Ureter (tissue), 1 donor: ENCODE data around the gene INPP4A. TPM values are rescaled to one million over a fixed set of nuclear protein-coding genes. Genes with fewer than 3 reads are reported as not detected.
"Not testable (repeated sequence)": the region's sequence is repeated elsewhere in the genome, so short reads cannot be mapped to it uniquely, and the experiment has no call there.

Experiments
- DNase-seq: peaks from one replicate; pipeline ENCODE4 v3.0.0-alpha.2; 2020; ENCODE audit warnings: low spot score
- total RNA-seq: library from RNA; stranded (reverse); gene quantifications from one replicate; pipeline ENCODE4 v1.2.4, GENCODE V29; 2023
- donor health status: DM: yes; HTN: yes; CAD: no.

INPP4A gene
- 80.6 TPM for total RNA-seq

GRCh38 chr2:98444436-98445176, at the start of gene INPP4A:
INPP4A (plus strand) TSS chr2:98444858; CDS start chr2:98520049, 75,191 bp downstream.
- DNase-seq = peak; percentile 77

- no peak for DNase-seq
Observed at GRCh38 chr2:98395977-98396376, 48.7 kb upstream of the INPP4A start.

- no peak for DNase-seq
Observed at GRCh38 chr2:98396745-98397355, 47.8 kb upstream of the INPP4A start.

DNA sequence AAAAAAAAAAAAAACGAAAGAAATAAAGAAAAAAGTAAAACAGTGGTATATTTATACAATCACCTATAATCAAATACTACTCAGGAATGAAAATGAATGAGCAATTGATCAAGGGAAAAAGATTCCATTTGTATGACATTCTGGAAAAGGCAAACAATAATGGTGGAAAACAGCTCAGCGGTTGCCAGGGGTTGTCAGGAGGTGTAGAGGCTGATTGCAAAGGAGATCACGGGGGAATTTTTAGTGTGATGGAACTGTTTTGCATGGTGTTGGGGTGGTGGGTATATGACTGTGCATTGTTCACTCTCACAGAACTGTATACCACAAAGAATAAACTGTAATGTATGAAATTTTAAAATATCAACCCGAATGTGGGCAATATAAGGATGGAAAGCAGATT, 45.5 kb upstream of the INPP4A start:
- no peak for DNase-seq

DNA sequence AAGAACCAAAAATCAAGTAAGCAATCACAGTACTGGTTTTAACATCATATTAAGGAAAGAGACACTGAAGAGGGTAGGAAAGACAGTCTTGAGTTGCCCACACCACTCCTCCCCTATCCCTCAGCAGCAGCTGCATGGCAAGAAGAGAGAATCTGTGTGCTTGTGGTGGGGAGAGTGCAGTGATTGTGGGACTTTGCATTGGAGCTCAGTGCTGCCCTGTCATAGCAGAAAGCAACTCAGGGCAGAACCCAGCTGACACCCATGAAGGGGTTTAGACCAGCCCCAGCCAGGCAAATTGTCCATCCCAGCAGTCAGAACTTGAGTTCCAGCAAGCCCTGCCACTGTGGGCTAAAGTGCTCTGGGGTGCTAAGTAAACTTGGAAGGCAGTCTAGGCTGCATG, 40.8 kb upstream of the INPP4A start:
- no peak for DNase-seq

GRCh38 chr2:98404556-98405250, 40.0 kb upstream of the INPP4A start:
- DNase-seq = no peak

GRCh38 chr2:98405301-98405700, 39.4 kb upstream of the INPP4A start:
- DNase-seq = no peak

DNA sequence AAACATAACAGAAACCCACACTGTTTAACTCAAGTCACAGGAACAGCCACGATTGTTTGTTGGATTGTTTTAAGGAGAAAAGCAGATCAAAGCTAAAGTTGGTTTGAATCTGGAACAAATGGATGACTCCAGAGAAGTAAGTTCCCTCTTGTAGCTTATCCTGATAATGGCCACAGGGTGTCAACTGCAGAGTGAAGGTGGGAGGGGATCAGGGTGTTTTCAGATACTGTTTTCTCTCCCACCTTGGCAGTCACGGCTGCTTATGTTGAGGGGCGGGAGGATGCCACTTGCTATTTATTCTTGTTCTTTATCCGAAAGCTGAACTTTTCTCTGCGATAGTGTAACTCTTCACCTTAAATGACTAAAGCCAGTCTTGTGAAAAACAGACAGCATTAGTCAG, 36.5 kb upstream of the INPP4A start:
- DNase-seq = no peak

GRCh38 chr2:98412751-98413458, 31.8 kb upstream of the INPP4A start:
- no peak for DNase-seq

DNA sequence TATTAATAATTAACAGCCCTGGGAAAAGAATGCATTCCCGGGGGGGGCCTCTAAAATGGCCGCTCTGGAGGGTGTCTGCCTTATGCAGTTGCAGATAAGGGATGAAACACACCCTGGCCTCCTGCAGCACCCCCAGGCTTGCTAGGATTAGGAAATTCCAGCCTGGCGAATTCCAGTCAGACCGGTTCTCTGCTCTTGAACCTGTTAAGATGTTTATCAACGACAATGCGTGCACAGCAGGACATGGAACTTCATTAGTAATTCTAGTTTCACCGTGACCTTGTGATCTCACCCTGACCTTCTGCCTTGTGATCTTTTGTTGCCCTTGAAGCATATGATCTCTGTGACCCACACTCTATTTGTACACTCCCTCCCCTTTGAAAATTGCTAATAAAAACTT, 30.4 kb upstream of the INPP4A start:
- DNase-seq = not testable (repeated sequence)

DNA sequence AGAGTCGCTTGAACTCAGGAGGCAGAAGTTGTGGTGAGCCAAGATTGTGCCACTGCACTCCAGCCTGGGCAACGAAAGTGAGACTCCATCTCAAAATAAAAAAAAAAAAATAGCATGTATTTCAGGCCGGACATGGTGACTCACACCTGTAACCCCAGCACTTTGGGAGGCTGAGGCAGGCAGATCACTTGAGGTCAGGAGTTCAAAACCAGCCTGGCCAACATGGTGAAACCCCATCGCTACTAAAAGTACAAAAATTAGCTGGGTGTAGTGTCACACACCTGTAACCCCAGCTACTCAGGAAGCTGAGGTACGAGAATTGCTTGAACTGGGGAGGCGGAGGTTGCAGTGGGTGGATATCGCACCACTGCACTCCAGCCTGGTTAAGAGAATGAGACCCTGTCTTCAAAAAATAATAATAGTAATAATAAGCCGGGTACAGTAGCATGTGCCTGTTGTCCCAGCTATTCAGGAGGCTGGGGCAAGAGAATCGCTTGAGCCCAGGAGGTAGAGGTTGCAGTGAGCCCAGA, 28.9 kb upstream of the INPP4A start:
- DNase-seq = not testable (repeated sequence)

GRCh38 chr2:98416383-98417159, 28.1 kb upstream of the INPP4A start:
- no peak for DNase-seq

GRCh38 chr2:98419544-98419943, 25.1 kb upstream of the INPP4A start:
- no peak for DNase-seq

- DNase-seq = no peak
Observed at GRCh38 chr2:98419977-98420725, 24.5 kb upstream of the INPP4A start.

DNA sequence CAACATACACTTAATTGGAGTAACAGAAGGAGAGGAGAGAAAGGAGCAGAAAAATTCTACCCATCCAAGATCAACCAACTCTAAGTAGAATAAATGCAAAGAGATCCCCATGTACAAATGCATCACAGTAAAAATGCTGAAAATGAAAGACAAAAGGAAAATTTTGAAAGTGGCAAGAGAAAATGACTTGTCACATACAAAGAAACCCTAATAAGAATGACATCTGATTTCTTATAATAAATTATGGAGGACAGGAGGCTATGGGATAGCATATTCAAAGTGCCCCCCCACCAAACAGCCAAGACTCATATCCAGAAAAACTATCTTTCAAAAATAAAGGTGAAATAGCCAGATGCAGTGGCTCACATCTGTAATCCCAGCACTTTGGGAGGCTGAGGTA, 22.2 kb upstream of the INPP4A start:
- DNase-seq = no peak

GRCh38 chr2:98426771-98427170, 17.9 kb upstream of the INPP4A start:
- no peak for DNase-seq

GRCh38 chr2:98432145-98432544, 12.5 kb upstream of the INPP4A start:
- no peak for DNase-seq

- DNase-seq = no peak
Observed at GRCh38 chr2:98433363-98433964, 11.2 kb upstream of the INPP4A start.

DNA sequence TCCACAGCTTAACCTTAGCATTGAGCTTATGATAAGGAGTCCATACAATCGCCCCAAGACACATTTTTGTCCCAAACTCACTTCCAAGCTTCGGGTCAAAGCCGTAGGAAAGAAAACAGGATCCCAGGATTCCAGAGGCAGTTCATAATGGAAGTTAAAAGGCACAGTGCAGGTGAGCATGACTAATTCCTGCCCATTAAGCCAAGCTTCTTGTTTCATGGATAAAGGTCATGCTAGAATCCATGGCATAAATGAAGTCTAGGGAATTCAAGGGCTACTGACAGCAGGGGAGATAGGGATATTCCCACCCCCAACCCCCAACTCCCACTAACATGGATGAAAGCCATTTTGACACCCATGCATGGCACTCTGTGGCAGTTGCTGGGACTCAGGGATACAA, 10.2 kb upstream of the INPP4A start:
- no peak for DNase-seq

DNA sequence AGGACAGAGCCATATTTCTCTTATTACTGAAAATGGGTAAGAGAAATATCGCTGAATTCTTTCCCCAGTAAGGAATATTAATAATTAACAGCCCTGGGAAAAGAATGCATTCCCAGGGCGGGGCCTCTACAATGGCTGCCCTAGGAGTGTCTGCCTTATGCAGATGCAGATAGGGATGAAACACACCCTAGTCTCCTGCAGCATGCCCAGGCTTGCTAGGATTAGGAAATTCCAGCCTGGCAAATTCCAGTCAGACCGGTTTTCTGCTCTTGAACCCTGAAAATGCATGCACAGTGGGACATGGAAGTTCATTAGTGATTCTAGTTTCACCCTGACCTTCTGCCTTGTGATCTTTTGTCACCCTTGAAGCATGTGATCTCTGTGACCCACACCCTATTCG, 9.0 kb upstream of the INPP4A start:
- DNase-seq = not testable (repeated sequence)
